ENCODE results near the gene RTL1. TPM values are rescaled to one million over a fixed set of nuclear protein-coding genes. Genes with fewer than 3 reads are reported as not detected.
A peak's percentile ranks its signal among the peaks of the same experiment; 100 is the strongest.

RTL1 gene
- total and polyA plus RNA-seq, 11 donors = not detected

GRCh38 chr14:100881211-100882025, 22.1 kb downstream of the RTL1 start:
- Histone ChIP-seq H3K27ac (no peak overlapping the region), H3K27me3 (peaks cover 0 to 21% (median 0%) of the 10 kb centered on the region in 9 donors), H3K36me3 (no peaks in the 10 kb centered on the region), H3K4me1 (no peaks in the 10 kb centered on the region), H3K9me3 (no peaks in the 10 kb centered on the region), H3K4me3 (no peak overlapping the region)
- intact Hi-C loops (cut with DNase I) = no loop called here
- 95% methylated on average over 33 to 38 of the region's 38 CpGs for WGBS, 4 donors
- no peak for TF ChIP-seq POLR2A (IDR thresholded peaks at IDR 0.05)
- no peak for TF ChIP-seq CTCF (IDR thresholded peaks at IDR 0.05)
- no peak for ATAC-seq
- peak in 3 of 5 donors; percentile 8 to 37 (median 13) for DNase-seq

GRCh38 chr14:100880271-100881101, 23.0 kb downstream of the RTL1 start:
- DNase-seq (peak in 3 of 5 donors; percentile 13 to 42 (median 21)), ATAC-seq (no peak)
- H3K9me3 ChIP-seq = no peaks in the 10 kb centered on the region
- H3K4me3 ChIP-seq = no peak overlapping the region
- 88 to 91% (median 90%) methylated on average over 32 to 34 of the region's 34 CpGs for WGBS, 4 donors
- no peaks in the 10 kb centered on the region for H3K4me1 ChIP-seq
- peaks cover 0 to 21% (median 0%) of the 10 kb centered on the region in 9 donors for H3K27me3 ChIP-seq
- no peak overlapping the region for H3K27ac ChIP-seq
- no peak for TF ChIP-seq CTCF (IDR thresholded peaks at IDR 0.05)
- no peak for TF ChIP-seq POLR2A (IDR thresholded peaks at IDR 0.05)
- H3K36me3 ChIP-seq = no peaks in the 10 kb centered on the region
- intact Hi-C loops (cut with DNase I) = no loop called here

GRCh38 chr14:100879782-100880181, 23.7 kb downstream of the RTL1 start:
- no peak for TF ChIP-seq CTCF (IDR thresholded peaks at IDR 0.05)
- no peak for TF ChIP-seq POLR2A (IDR thresholded peaks at IDR 0.05)
- intact Hi-C loops (cut with DNase I) = no loop called here
- no peak overlapping the region for H3K4me3 ChIP-seq
- DNase-seq (peak in 3 of 5 donors; percentile 2 to 17 (median 12)), ATAC-seq (no peak)
- H3K36me3 ChIP-seq = no peaks in the 10 kb centered on the region
- H3K27me3 ChIP-seq = peaks cover 0 to 21% (median 0%) of the 10 kb centered on the region in 9 donors
- H3K9me3 ChIP-seq = no peaks in the 10 kb centered on the region
- WGBS, 4 donors = 85 to 94% (median 92%) methylated on average over 8 of the region's 8 CpGs
- H3K4me1 ChIP-seq = no peaks in the 10 kb centered on the region
- H3K27ac ChIP-seq = no peak overlapping the region

GRCh38 chr14:100879194-100879593, 24.3 kb downstream of the RTL1 start:
- Histone ChIP-seq H3K4me3 (no peak overlapping the region), H3K27ac (no peak overlapping the region), H3K36me3 (no peaks in the 10 kb centered on the region), H3K9me3 (no peaks in the 10 kb centered on the region), H3K4me1 (no peaks in the 10 kb centered on the region), H3K27me3 (peaks cover 0 to 21% (median 0%) of the 10 kb centered on the region in 9 donors)
- ATAC-seq (no peak), DNase-seq (peak in 2 of 5 donors; percentile 10 to 14)
- TF ChIP-seq POLR2A (IDR thresholded peaks at IDR 0.05) = no peak
- no peak for TF ChIP-seq CTCF (IDR thresholded peaks at IDR 0.05)
- 77 to 90% (median 84%) methylated on average over 4 to 8 of the region's 8 CpGs for WGBS, 4 donors
- intact Hi-C loops (cut with DNase I) = no loop called here

Data from heart left ventricle (tissue), 16 donors.